Progenitor cell of endocrine pancreas (in vitro differentiated cells): Measurements from ENCODE around the gene ZNF3. TPM values are rescaled to one million over a fixed set of nuclear protein-coding genes. Genes with fewer than 3 reads are reported as not detected.

Experiments used
- DNase-seq: peaks from one replicate; pipeline ENCODE4 v3.0.0; 2021; ENCODE audit warnings: low spot score; ENCODE audit not compliant: unreplicated experiment
- H3K27ac Mint-ChIP-seq: 2 replicates; pipeline ENCODE4 v1.8.0; 2021; ENCODE audit warnings: mild to moderate bottlenecking, moderate library complexity, mixed read lengths
- H3K27me3 Mint-ChIP-seq: 2 replicates; pipeline ENCODE4 v1.8.0; 2021; ENCODE audit warnings: mixed read lengths
- H3K36me3 Mint-ChIP-seq: 2 replicates; pipeline ENCODE4 v1.8.0; 2022; ENCODE audit warnings: mixed read lengths; ENCODE audit not compliant: insufficient read depth
- H3K4me1 Mint-ChIP-seq: 2 replicates; pipeline ENCODE4 v1.8.0; 2021; ENCODE audit warnings: low read depth, mixed read lengths
- H3K4me3 Mint-ChIP-seq: 2 replicates; pipeline ENCODE4 v1.8.0; 2021; ENCODE audit warnings: low read depth, mild to moderate bottlenecking, moderate library complexity, mixed read lengths
- H3K9me3 Mint-ChIP-seq: 2 replicates; pipeline ENCODE4 v1.8.0; 2021; ENCODE audit warnings: low read depth, mixed read lengths
- total RNA-seq: library from RNA; stranded (reverse); gene quantifications from 2 replicates; pipeline ENCODE4 v1.2.1, GENCODE V29; 2021
- TF ChIP-seq, protein P1 (sequence below): fragments of 200-600 bp; sonication (generic); IDR thresholded peaks from one replicate; pipeline ENCODE4 v1.5.0; 2021; ENCODE audit warnings: antibody characterized with exemption, mild to moderate bottlenecking; ENCODE audit not compliant: unreplicated experiment

Gene ZNF3
- total RNA-seq, 1 donor from 2014 or later, result 95.1 TPM

- no peaks in the 10 kb centered on the region for H3K27me3 Mint-ChIP-seq
- no peak for DNase-seq
- TF ChIP-seq, protein P1, sequence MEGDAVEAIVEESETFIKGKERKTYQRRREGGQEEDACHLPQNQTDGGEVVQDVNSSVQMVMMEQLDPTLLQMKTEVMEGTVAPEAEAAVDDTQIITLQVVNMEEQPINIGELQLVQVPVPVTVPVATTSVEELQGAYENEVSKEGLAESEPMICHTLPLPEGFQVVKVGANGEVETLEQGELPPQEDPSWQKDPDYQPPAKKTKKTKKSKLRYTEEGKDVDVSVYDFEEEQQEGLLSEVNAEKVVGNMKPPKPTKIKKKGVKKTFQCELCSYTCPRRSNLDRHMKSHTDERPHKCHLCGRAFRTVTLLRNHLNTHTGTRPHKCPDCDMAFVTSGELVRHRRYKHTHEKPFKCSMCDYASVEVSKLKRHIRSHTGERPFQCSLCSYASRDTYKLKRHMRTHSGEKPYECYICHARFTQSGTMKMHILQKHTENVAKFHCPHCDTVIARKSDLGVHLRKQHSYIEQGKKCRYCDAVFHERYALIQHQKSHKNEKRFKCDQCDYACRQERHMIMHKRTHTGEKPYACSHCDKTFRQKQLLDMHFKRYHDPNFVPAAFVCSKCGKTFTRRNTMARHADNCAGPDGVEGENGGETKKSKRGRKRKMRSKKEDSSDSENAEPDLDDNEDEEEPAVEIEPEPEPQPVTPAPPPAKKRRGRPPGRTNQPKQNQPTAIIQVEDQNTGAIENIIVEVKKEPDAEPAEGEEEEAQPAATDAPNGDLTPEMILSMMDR, result no peak
- H3K4me3 Mint-ChIP-seq, result no peak overlapping the region
- peaks cover 7% of the 10 kb centered on the region for H3K4me1 Mint-ChIP-seq
- no peak overlapping the region for H3K27ac Mint-ChIP-seq
- H3K9me3 Mint-ChIP-seq, result no peaks in the 10 kb centered on the region
- H3K36me3 Mint-ChIP-seq, result peaks cover 7% of the 10 kb centered on the region
These were observed 33.5 kb upstream of the ZNF3 start for GRCh38 chr7:100115026-100115425.

DNA sequence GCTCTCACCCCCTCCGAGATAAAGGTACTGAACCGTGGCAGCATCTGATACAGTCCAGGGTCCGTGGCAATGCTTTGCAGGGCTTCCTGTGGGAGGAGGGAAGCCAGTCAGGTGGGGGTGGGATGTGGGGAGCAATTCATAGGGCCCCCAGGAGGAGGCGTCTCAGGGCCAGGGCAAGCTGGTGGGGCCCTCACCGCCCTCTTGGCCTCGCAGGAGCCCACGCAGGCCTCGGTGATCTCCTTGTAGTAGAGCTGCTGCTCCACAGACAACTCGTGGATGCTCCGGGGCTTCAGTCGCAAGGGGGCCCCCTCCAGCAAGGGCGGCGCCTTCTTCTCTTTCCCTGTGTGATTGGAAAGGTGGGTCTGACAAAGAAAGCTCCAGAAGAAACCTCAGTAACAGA, 30.4 kb upstream of the ZNF3 start:
- Mint-ChIP-seq H3K27me3 (no peaks in the 10 kb centered on the region), H3K36me3 (peaks cover 12% of the 10 kb centered on the region), H3K9me3 (no peaks in the 10 kb centered on the region), H3K4me3 (no peak overlapping the region), H3K4me1 (no peaks in the 10 kb centered on the region), H3K27ac (no peak overlapping the region)
- no peak for DNase-seq
- TF ChIP-seq, protein P1, result no peak

DNA sequence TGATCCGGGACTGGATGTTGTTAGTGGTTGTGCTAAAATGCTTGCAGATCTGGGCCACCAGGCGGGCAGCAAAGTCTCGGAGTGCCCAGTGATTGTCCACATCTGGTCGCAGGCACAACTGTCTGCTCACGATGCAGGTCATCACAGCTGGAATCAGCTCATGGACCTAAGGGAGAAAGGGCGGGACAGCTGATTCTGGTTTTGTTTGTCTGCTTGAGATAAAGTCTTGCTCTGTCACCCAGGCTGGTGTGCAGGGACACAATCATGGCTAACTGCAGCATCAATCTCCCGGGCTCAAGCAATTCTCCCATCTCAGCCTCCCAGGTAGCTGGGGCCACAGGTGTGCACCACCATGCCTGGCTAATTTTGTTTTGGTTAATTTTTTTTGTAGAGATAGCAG, 29.6 kb upstream of the ZNF3 start:
- H3K4me1 Mint-ChIP-seq, result no peaks in the 10 kb centered on the region
- TF ChIP-seq, protein P1, result no peak
- H3K27ac Mint-ChIP-seq, result no peak overlapping the region
- no peaks in the 10 kb centered on the region for H3K9me3 Mint-ChIP-seq
- no peak overlapping the region for H3K4me3 Mint-ChIP-seq
- H3K36me3 Mint-ChIP-seq, result peaks cover 11% of the 10 kb centered on the region
- H3K27me3 Mint-ChIP-seq, result no peaks in the 10 kb centered on the region
- DNase-seq, result no peak

DNA sequence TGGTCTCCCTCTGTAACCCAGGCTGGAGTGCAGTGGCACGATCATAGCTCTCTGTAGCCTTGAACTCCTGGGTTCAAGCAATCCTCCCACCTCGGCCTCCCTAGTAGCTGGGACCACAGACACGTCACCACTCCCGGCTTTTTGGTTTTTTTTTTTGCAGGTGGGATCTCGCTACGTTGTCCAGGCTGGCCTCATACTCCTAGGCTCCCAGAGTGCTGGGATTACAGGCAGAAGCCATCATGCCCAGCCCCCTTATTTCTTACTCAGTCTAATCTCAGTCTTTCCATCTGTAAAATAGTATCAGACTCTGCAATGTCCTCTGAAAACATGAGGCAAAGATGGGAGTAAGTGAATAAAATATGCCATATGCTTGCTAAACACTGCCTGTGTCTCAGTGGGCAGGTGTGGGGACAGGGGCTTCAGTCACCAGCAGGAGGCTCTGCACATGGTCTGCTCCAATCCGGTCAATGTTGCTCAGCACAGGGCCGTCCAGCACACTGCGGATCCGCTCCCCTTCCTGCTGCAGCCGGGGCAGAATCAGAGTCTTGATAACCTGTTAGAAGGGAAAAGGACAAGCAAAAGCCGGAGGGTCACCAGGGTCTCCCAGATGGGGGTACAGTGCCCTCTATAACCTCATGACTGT, 28.1 kb upstream of the ZNF3 start:
- peaks cover 11% of the 10 kb centered on the region for H3K36me3 Mint-ChIP-seq
- DNase-seq, result no peak
- no peak overlapping the region for H3K27ac Mint-ChIP-seq
- H3K4me3 Mint-ChIP-seq, result no peak overlapping the region
- H3K4me1 Mint-ChIP-seq, result no peaks in the 10 kb centered on the region
- TF ChIP-seq, protein P1, result no peak
- H3K9me3 Mint-ChIP-seq, result no peaks in the 10 kb centered on the region
- no peaks in the 10 kb centered on the region for H3K27me3 Mint-ChIP-seq

DNA sequence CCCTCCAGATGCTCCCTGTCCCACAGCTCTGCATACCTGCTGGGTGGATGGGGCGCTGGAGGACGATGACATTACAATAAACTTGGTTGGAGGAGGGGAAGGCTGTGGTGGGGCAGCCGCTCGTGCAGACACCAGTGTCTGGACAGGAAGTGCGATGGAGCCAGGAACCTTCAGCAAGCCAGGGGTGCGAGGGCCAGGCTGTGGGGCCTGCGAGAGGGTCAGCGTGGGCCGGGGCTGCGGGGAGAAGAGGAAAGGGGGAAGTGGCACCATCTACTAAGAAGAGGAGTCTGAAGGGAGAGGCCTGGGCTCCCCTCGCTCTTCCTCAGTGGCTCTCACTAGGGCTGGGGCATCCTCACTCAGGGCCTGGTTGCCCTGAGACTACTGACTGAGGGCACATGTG, 26.4 kb upstream of the ZNF3 start:
- Mint-ChIP-seq H3K27ac (no peak overlapping the region), H3K36me3 (peaks cover 16% of the 10 kb centered on the region)

More for the DNA sequence above, 26.4 kb upstream of the ZNF3 start:
- TF ChIP-seq, protein P1, result no peak
- H3K9me3 Mint-ChIP-seq, result no peaks in the 10 kb centered on the region
- H3K27me3 Mint-ChIP-seq, result no peaks in the 10 kb centered on the region
- no peak for DNase-seq
- no peak overlapping the region for H3K4me3 Mint-ChIP-seq
- peaks cover 1% of the 10 kb centered on the region for H3K4me1 Mint-ChIP-seq
